Dedifferentiated amniotic fluid mesenchymal stem cell (primary cell): ENCODE measurements around the gene UMODL1.
A peak's percentile ranks its signal among the peaks of the same experiment; 100 is the strongest.

ENCODE experiments used
- DNase-seq: peaks from one replicate; pipeline ENCODE4 v3.0.0-alpha.2; 2016; ENCODE audit errors: extremely low spot score

Gene UMODL1

GRCh38 chr21:42038826-42039425, 32.2 kb upstream of the UMODL1 start:
- peak; percentile 21 for DNase-seq

GRCh38 chr21:42039470-42039901, 31.6 kb upstream of the UMODL1 start:
- no peak for DNase-seq

- no peak for DNase-seq
Observed at GRCh38 chr21:42039911-42040351, 31.2 kb upstream of the UMODL1 start.

- DNase-seq, result peak; percentile 93
Observed at GRCh38 chr21:42040411-42041180, 30.5 kb upstream of the UMODL1 start.

GRCh38 chr21:42041246-42041645, 29.9 kb upstream of the UMODL1 start:
- DNase-seq, result no peak

GRCh38 chr21:42041711-42042110, 29.4 kb upstream of the UMODL1 start:
- DNase-seq, result no peak

- DNase-seq, result no peak
Observed at GRCh38 chr21:42042651-42043050, 28.5 kb upstream of the UMODL1 start.

GRCh38 chr21:42043201-42043895, 27.8 kb upstream of the UMODL1 start:
- DNase-seq, result no peak

GRCh38 chr21:42043961-42044360, 27.2 kb upstream of the UMODL1 start:
- no peak for DNase-seq

- DNase-seq, result no peak
Observed at GRCh38 chr21:42044871-42045495, 26.1 kb upstream of the UMODL1 start.

- DNase-seq, result peak; percentile 68
Observed at GRCh38 chr21:42047821-42048613, 23.1 kb upstream of the UMODL1 start.

GRCh38 chr21:42048870-42049577, 22.1 kb upstream of the UMODL1 start:
- no peak for DNase-seq

GRCh38 chr21:42049578-42050430, 21.3 kb upstream of the UMODL1 start:
- no peak for DNase-seq

GRCh38 chr21:42051788-42052187, 19.3 kb upstream of the UMODL1 start:
- no peak for DNase-seq

- DNase-seq, result no peak
Observed at GRCh38 chr21:42055425-42055824, 15.7 kb upstream of the UMODL1 start.

- DNase-seq, result no peak
Observed at GRCh38 chr21:42056468-42056867, 14.6 kb upstream of the UMODL1 start.

- DNase-seq, result peak; percentile 32
Observed at GRCh38 chr21:42056996-42057689, 14.0 kb upstream of the UMODL1 start.

GRCh38 chr21:42057851-42058437, 13.2 kb upstream of the UMODL1 start:
- no peak for DNase-seq

GRCh38 chr21:42058631-42059111, 12.4 kb upstream of the UMODL1 start:
- DNase-seq, result no peak
